Panc1 (cell line): ENCODE results near the gene POLD2.

Experiments
- CTCF ChIP-seq: fragments of 450-650 bp; IDR thresholded peaks from 2 replicates; pipeline ENCODE4 v1.5.1; 2017; ENCODE audit warnings: mild to moderate bottlenecking
- POLR2AphosphoS5 ChIP-seq: IDR thresholded peaks from 2 replicates; pipeline ENCODE4 v1.6.1; 2012; ENCODE audit warnings: mild to moderate bottlenecking, low read depth, low read length, moderate library complexity
- REST ChIP-seq, 2 experiments: IDR thresholded peaks; 2 replicates each; pipeline ENCODE4 v1.6.1; 2011 to 2012; ENCODE audit warnings: low read depth in 2 of 2, control low read depth in 1 of 2, low read length in 1 of 2, mild to moderate bottlenecking in 1 of 2, moderate library complexity in 1 of 2; ENCODE audit not compliant: insufficient read depth in 1 of 2
- TCF7L2 ChIP-seq: IDR thresholded peaks from 2 replicates; pipeline ENCODE4 v1.6.1; 2011; ENCODE audit warnings: mild to moderate bottlenecking, low read depth, low read length, inconsistent platforms

GRCh38 chr7:44152971-44153947 is 29.9 kb upstream of the POLD2 start:
- TF ChIP-seq CTCF (no peak), TCF7L2 (no peak), REST (IDR thresholded peaks at IDR 0.05; ENCODE audit: insufficient read depth in 1 of 2, low read depth in 2 of 2, low read length in 1 of 2) (no peak), POLR2AphosphoS5 (no peak)
